ENCODE data around the gene SLC25A21. TPM values are rescaled to one million over a fixed set of nuclear protein-coding genes. Genes with fewer than 3 reads are reported as not detected.

SLC25A21 gene
- total RNA-seq, 2 donors from 2014 or later, result 1.2 TPM; not detected in 1

DNA sequence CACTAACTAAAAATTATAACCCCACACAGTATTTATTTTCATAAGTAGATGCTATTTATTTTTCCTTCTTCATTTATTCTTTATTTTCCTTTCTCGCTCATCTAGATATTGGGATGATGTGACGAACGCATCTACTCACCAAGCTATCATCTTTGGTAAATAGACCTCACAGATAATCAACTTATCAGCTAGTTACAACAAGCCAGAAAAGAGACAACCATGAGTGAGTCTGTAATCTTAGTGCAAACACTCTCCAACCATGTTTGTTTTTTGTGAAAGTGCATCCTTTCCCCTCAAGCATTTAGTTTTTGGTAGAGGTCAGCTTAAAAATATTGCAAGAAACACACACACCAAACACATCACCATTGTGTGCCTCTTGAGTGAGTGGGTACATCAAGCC is 84.9 kb downstream of the SLC25A21 start:
- H3K36me3 ChIP-seq, result no peaks in the 10 kb centered on the region
- H3K4me3 ChIP-seq, result no peak overlapping the region
- no peak for TF ChIP-seq CTCF (IDR thresholded peaks at IDR 0.05)
- H3K9me3 ChIP-seq, result no peaks in the 10 kb centered on the region
- H3K27ac ChIP-seq, result no peak overlapping the region
- ATAC-seq (ENCODE audit: insufficient number of reproducible peaks, low FRiP score, low read depth), result no peak
- DNase-seq (ENCODE audit: low spot score), result no peak
- no peaks in the 10 kb centered on the region for H3K4me1 ChIP-seq (ENCODE audit: control insufficient read depth in 1 of 2, low read depth in 2 of 2)
- H3K27me3 ChIP-seq (replicated peaks; ENCODE audit: insufficient read depth), result no peaks in the 10 kb centered on the region

- no peaks in the 10 kb centered on the region for H3K9me3 ChIP-seq
- ATAC-seq (ENCODE audit: insufficient number of reproducible peaks, low FRiP score, low read depth) (no peak), DNase-seq (ENCODE audit: low spot score) (no peak)
- H3K4me1 ChIP-seq (ENCODE audit: control insufficient read depth in 1 of 2, low read depth in 2 of 2), result no peaks in the 10 kb centered on the region
- H3K27ac ChIP-seq, result no peak overlapping the region
- no peaks in the 10 kb centered on the region for H3K27me3 ChIP-seq (replicated peaks; ENCODE audit: insufficient read depth)
- no peak overlapping the region for H3K4me3 ChIP-seq
- H3K36me3 ChIP-seq, result no peaks in the 10 kb centered on the region
- no peak for TF ChIP-seq CTCF (IDR thresholded peaks at IDR 0.05)
These were observed 88.8 kb downstream of the SLC25A21 start for GRCh38 chr14:37083599-37083998.

DNA sequence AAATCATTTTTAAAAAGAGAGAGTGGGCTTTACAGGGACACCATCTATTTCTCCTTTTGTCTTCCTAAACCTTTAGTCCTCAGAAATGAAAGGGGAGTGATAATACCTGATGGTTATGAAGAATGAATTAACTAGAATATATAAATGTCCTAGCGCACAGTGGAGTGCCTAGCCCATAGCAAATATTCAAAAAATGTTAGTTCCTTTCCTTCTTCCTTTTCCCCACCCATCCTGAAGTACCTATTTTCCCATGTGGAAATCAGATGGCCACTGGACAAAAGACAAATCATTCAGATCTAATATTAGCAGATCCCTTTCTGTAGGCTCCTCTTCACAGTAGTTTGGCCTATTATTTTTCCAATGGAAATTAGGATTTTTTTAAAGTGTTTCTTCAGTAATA is 90.0 kb downstream of the SLC25A21 start:
- no peak for TF ChIP-seq CTCF (IDR thresholded peaks at IDR 0.05)
- Histone ChIP-seq H3K27me3 (replicated peaks; ENCODE audit: insufficient read depth) (no peaks in the 10 kb centered on the region), H3K9me3 (no peaks in the 10 kb centered on the region), H3K36me3 (no peaks in the 10 kb centered on the region), H3K4me3 (no peak overlapping the region), H3K4me1 (ENCODE audit: control insufficient read depth in 1 of 2, low read depth in 2 of 2) (no peaks in the 10 kb centered on the region), H3K27ac (no peak overlapping the region)
- DNase-seq (ENCODE audit: low spot score) (no peak), ATAC-seq (ENCODE audit: insufficient number of reproducible peaks, low FRiP score, low read depth) (no peak)

GRCh38 chr14:37081856-37082255 is 90.5 kb downstream of the SLC25A21 start:
- no peak for ATAC-seq (ENCODE audit: insufficient number of reproducible peaks, low FRiP score, low read depth)
- no peak for TF ChIP-seq CTCF (IDR thresholded peaks at IDR 0.05)
- H3K9me3 ChIP-seq, result no peaks in the 10 kb centered on the region
- no peak overlapping the region for H3K4me3 ChIP-seq
- H3K27ac ChIP-seq, result no peak overlapping the region
- no peak for DNase-seq (ENCODE audit: low spot score)
- H3K4me1 ChIP-seq (ENCODE audit: control insufficient read depth in 1 of 2, low read depth in 2 of 2), result no peaks in the 10 kb centered on the region
- no peaks in the 10 kb centered on the region for H3K36me3 ChIP-seq
- no peaks in the 10 kb centered on the region for H3K27me3 ChIP-seq (replicated peaks; ENCODE audit: insufficient read depth)

GRCh38 chr14:37081218-37081617 is 91.2 kb downstream of the SLC25A21 start:
- Histone ChIP-seq H3K27me3 (replicated peaks; ENCODE audit: insufficient read depth) (no peaks in the 10 kb centered on the region), H3K36me3 (no peaks in the 10 kb centered on the region), H3K4me3 (no peak overlapping the region), H3K27ac (no peak overlapping the region), H3K9me3 (no peaks in the 10 kb centered on the region), H3K4me1 (ENCODE audit: control insufficient read depth in 1 of 2, low read depth in 2 of 2) (no peaks in the 10 kb centered on the region)
- DNase-seq (ENCODE audit: low spot score) (no peak), ATAC-seq (ENCODE audit: insufficient number of reproducible peaks, low FRiP score, low read depth) (no peak)
- TF ChIP-seq CTCF (IDR thresholded peaks at IDR 0.05), result no peak

Measured in thoracic aorta (tissue), 2 donors.